HepG2 (cell line): ENCODE results near the gene MACROD2. TPM values are rescaled to one million over a fixed set of nuclear protein-coding genes. Genes with fewer than 3 reads are reported as not detected.

Experiments used
- AGO1 ChIP-seq: fragments of 200-400 bp; formaldehyde crosslinking; IDR thresholded peaks from 2 replicates; pipeline ENCODE4 v1.6.1; 2017; ENCODE audit warnings: mild to moderate bottlenecking, low read depth, low read length, moderate library complexity; ENCODE audit not compliant: poor library complexity, severe bottlenecking
- CEBPB ChIP-seq: IDR thresholded peaks from 2 replicates; pipeline ENCODE4 v1.6.1; 2011; ENCODE audit warnings: low read depth, low read length, improper control_type of control experiment, borderline replicate concordance
- EHMT2 ChIP-seq: fragments of 200-600 bp; sonication (generic); IDR thresholded peaks from 2 replicates; pipeline ENCODE4 v1.7.0; 2017; ENCODE audit warnings: antibody characterized with exemption, low read depth, low read length, borderline replicate concordance
- EZH2 ChIP-seq: conservative IDR thresholded peaks from 2 replicates; pipeline ENCODE4 v1.6.1; 2012; ENCODE audit warnings: mild to moderate bottlenecking, low read depth, low read length, moderate library complexity
- FOXJ3 ChIP-seq: sonication (generic); formaldehyde crosslinking; IDR thresholded peaks from 2 replicates; pipeline ENCODE4 v1.4.0; 2020; ENCODE audit warnings: missing genetic modification reagents, mild to moderate bottlenecking, borderline replicate concordance
- HNF4G ChIP-seq, 2 experiments: sonication (generic) in 1 of 2; formaldehyde crosslinking in 1 of 2; IDR thresholded peaks; 2 replicates each; pipeline versions ENCODE4 v1.4.0 to v1.6.1; 2011 to 2020; ENCODE audit warnings: borderline replicate concordance in 2 of 2, low read depth in 2 of 2, mild to moderate bottlenecking in 2 of 2, low read length in 1 of 2, missing genetic modification reagents in 1 of 2, moderate library complexity in 1 of 2
- HNRNPH1 ChIP-seq: fragments of 200-400 bp; formaldehyde crosslinking; optimal IDR thresholded peaks from 2 replicates; pipeline ENCODE3; 2017; ENCODE audit warnings: mild to moderate bottlenecking, low read depth, low read length
- ISL2 ChIP-seq: sonication (generic); formaldehyde crosslinking; IDR thresholded peaks from 2 replicates; pipeline ENCODE4 v1.5.0; 2020; ENCODE audit warnings: missing genetic modification reagents
- KLF11 ChIP-seq: IDR thresholded peaks from 2 replicates; pipeline ENCODE4 v1.6.1; 2016; ENCODE audit warnings: missing compliant biosample characterization
- MED8 ChIP-seq: sonication (generic); formaldehyde crosslinking; IDR thresholded peaks from 2 replicates; pipeline ENCODE4 v1.8.1; 2023; ENCODE audit warnings: mild to moderate bottlenecking, missing genetic modification reagents; ENCODE audit not compliant: insufficient replicate concordance
- MIXL1 ChIP-seq: IDR thresholded peaks from 2 replicates; pipeline ENCODE4 v1.6.1; 2016
- MLLT10 ChIP-seq: sonication (generic); formaldehyde crosslinking; IDR thresholded peaks from 2 replicates; pipeline ENCODE4 v1.4.0; 2020; ENCODE audit warnings: missing genetic modification reagents
- NFAT5 ChIP-seq: sonication (generic); formaldehyde crosslinking; IDR thresholded peaks from 2 replicates; pipeline ENCODE4 v1.4.0; 2020; ENCODE audit warnings: missing genetic modification reagents
- POGZ ChIP-seq: sonication (generic); formaldehyde crosslinking; IDR thresholded peaks from 2 replicates; pipeline ENCODE4 v1.4.0; 2020; ENCODE audit warnings: mild to moderate bottlenecking, missing genetic modification reagents
- POLR2G ChIP-seq: fragments of 200-400 bp; formaldehyde crosslinking; IDR thresholded peaks from 2 replicates; pipeline ENCODE4 v1.6.1; 2018; ENCODE audit warnings: mild to moderate bottlenecking, low read depth, low read length, moderate library complexity
- RCOR2 ChIP-seq: IDR thresholded peaks from 2 replicates; pipeline ENCODE4 v1.6.1; 2016; ENCODE audit warnings: missing biosample characterization, missing genetic modification reagents
- RXRB ChIP-seq: IDR thresholded peaks from 2 replicates; pipeline ENCODE4 v1.6.1; 2016; ENCODE audit warnings: borderline replicate concordance, missing genetic modification reagents, missing compliant biosample characterization
- SMYD3 ChIP-seq: sonication (generic); formaldehyde crosslinking; IDR thresholded peaks from 2 replicates; pipeline ENCODE4 v1.8.1; 2023; ENCODE audit warnings: mild to moderate bottlenecking, missing genetic modification reagents
- SOX6 ChIP-seq, 2 experiments: fragments of 450-650 bp in 1 of 2; sonication (generic) in 1 of 2; formaldehyde crosslinking in 1 of 2; IDR thresholded peaks; 2 replicates each; pipeline versions ENCODE4 v1.4.0 to v1.6.1; 2017 to 2020; ENCODE audit warnings: antibody characterized with exemption in 1 of 2, mild to moderate bottlenecking in 1 of 2, missing genetic modification reagents in 1 of 2
- ZFP1 ChIP-seq: IDR thresholded peaks from 2 replicates; pipeline ENCODE4 v1.6.1; 2016
- ZNF3 ChIP-seq: IDR thresholded peaks from 2 replicates; pipeline ENCODE4 v1.7.0; 2017; ENCODE audit warnings: inconsistent platforms
- ZNF530 ChIP-seq: sonication (generic); formaldehyde crosslinking; IDR thresholded peaks from 2 replicates; pipeline ENCODE4 v1.5.0; 2020; ENCODE audit warnings: low read depth, mild to moderate bottlenecking, missing genetic modification reagents
- ZNF746 ChIP-seq: sonication (generic); formaldehyde crosslinking; IDR thresholded peaks from 2 replicates; pipeline ENCODE4 v1.8.0; 2022; ENCODE audit warnings: mild to moderate bottlenecking, missing genetic modification reagents
- ZNF766 ChIP-seq: sonication (generic); formaldehyde crosslinking; IDR thresholded peaks from 2 replicates; pipeline ENCODE4 v1.5.0; 2020; ENCODE audit warnings: missing genetic modification reagents, borderline replicate concordance
- ZNF879 ChIP-seq: sonication (generic); formaldehyde crosslinking; IDR thresholded peaks from 2 replicates; pipeline ENCODE4 v1.8.1; 2023; ENCODE audit warnings: missing genetic modification reagents
- polyA plus RNA-seq, 8 experiments: library from polyadenylated mRNA; depleted of rRNA in 3 of 8; stranded (reverse) in 7 of 8; unstranded in 1 of 8; fragments of >200 nt; fragmentation: Illumina TruSeq in 4 of 8; extraction: Trizol in 4 of 8; gene quantifications; 2 replicates each; pipeline versions ENCODE4 v1.2.1 to v1.2.3, GENCODE V29; 2011 to 2016; ENCODE audit warnings: low read depth in 4 of 8, missing spikeins in 1 of 8, mixed read lengths in 1 of 8; ENCODE audit not compliant: insufficient read depth in 1 of 8
- total RNA-seq, 5 experiments: library from RNA; depleted of rRNA; stranded (reverse); fragments of >200 nt; fragmentation: Illumina TruSeq; extraction: Trizol; gene quantifications; 2 replicates each; pipeline ENCODE4 v1.2.3, GENCODE V29; 2016; ENCODE audit warnings: low read depth in 1 of 5
- TF ChIP-seq, protein P1 (sequence below): sonication (generic); formaldehyde crosslinking; IDR thresholded peaks from 2 replicates; pipeline ENCODE4 v1.9.0; 2021; ENCODE audit warnings: missing genetic modification reagents, borderline replicate concordance

Gene MACROD2
- total and polyA plus RNA-seq, 2 of the 13 experiments (the other 11 are each of a cell fraction or from before 2014, with no cell fraction given): 0.13 to 0.51 TPM

DNA sequence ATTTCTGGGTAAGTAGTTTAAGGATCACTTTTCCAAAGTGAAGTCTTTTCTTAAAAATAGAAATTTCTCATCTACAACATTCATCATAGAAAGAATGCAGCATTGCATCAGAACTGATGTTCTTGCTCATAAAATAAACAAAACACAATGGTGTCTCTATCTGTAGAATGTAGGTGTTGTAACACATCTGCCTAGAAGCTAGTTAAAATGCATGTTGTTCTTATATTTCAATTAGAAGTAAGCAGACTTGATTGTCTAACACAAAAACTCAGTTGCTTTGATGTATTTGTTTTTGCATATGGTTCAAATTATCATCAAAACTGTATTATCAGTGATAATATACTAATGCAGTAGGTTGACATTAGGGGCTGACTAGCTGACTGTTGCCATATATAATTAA is 996.8 kb downstream of the MACROD2 start (continued):
- TF ChIP-seq ZNF746 (CRISPR knock-in tag) (no peak), RCOR2 (CRISPR knock-in tag) (0 out of 2 replicates have a peak, but pooled peaks have one; percentile 54), ZNF530 (CRISPR knock-in tag) (no peak), ZFP1 (CRISPR knock-in tag) (no peak), EHMT2 (peak; percentile 19; the same call in 1 of the 2 replicates), POGZ (CRISPR knock-in tag) (peak; percentile 15; the same call in 1 of the 2 replicates), ISL2 (CRISPR knock-in tag) (no peak), MIXL1 (0 out of 2 replicates have a peak, but pooled peaks have one; percentile 7), KLF11 (CRISPR knock-in tag) (no peak; the same call in 1 of the 2 replicates), HNF4G (IDR thresholded peaks at IDR 0.05; ENCODE audit: borderline replicate concordance, low read depth, low read length) (no peak), HNF4G (CRISPR knock-in tag; IDR thresholded peaks at IDR 0.05; ENCODE audit: borderline replicate concordance, low read depth) (no peak), EZH2 (no peak), HNRNPH1 (no peak), MLLT10 (CRISPR knock-in tag) (no peak), MED8 (no peak), ZNF879 (CRISPR knock-in tag) (no peak), RXRB (CRISPR knock-in tag) (peak; percentile 16; the same call in 1 of the 2 replicates), NFAT5 (CRISPR knock-in tag) (no peak), CEBPB (peak; percentile 97), FOXJ3 (CRISPR knock-in tag) (peak; percentile 15; the same call in 1 of the 2 replicates), AGO1 (no peak), SOX6 (IDR thresholded peaks at IDR 0.05) (no peak), SOX6 (CRISPR knock-in tag; IDR thresholded peaks at IDR 0.05) (peak; percentile 64; the same call in 1 of the 2 replicates), POLR2G (no peak), ZNF3 (CRISPR knock-in tag) (no peak), ZNF766 (CRISPR knock-in tag) (no peak), SMYD3 (CRISPR knock-in tag) (no peak)
- TF ChIP-seq, protein P1, sequence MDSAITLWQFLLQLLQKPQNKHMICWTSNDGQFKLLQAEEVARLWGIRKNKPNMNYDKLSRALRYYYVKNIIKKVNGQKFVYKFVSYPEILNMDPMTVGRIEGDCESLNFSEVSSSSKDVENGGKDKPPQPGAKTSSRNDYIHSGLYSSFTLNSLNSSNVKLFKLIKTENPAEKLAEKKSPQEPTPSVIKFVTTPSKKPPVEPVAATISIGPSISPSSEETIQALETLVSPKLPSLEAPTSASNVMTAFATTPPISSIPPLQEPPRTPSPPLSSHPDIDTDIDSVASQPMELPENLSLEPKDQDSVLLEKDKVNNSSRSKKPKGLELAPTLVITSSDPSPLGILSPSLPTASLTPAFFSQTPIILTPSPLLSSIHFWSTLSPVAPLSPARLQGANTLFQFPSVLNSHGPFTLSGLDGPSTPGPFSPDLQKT (CRISPR knock-in tag): no peak
